Keratinocyte (primary cell): ENCODE results near the gene HELZ2. TPM values are rescaled to one million over a fixed set of nuclear protein-coding genes. Genes with fewer than 3 reads are reported as not detected.

Source experiments
- DNase-seq: peaks from one replicate; pipeline ENCODE4 v3.0.0-alpha.2; 2011; ENCODE audit warnings: low read depth, missing footprints, low spot score
- FAIRE-seq: peaks from 2 replicates; lab custom pipeline; 2011; peaks lifted over from hg19 to GRCh38; lab: Jason Lieb, UNC
- H2AFZ ChIP-seq: 2 replicates; pipeline ENCODE4 v1.6.0; 2012; ENCODE audit warnings: low read length, control low read depth, inconsistent platforms; ENCODE audit not compliant: control insufficient read depth
- H3K27ac ChIP-seq: 2 replicates; pipeline ENCODE4 v1.5.1; 2011; ENCODE audit warnings: low read length; ENCODE audit not compliant: control insufficient read depth, insufficient read depth
- H3K27me3 ChIP-seq: 3 replicates; pipeline ENCODE4 v1.6.0; 2011; ENCODE audit warnings: low read length; ENCODE audit not compliant: control insufficient read depth, insufficient read depth; ENCODE audit errors: extremely low read depth
- H3K36me3 ChIP-seq, 2 experiments: 2 replicates in 1 of 2; 3 replicates in 1 of 2; pipeline ENCODE4 v1.5.1; 2011; ENCODE audit warnings: low read length in 2 of 2, mild to moderate bottlenecking in 1 of 2; ENCODE audit not compliant: control insufficient read depth in 2 of 2, insufficient read depth in 2 of 2; ENCODE audit errors: extremely low read depth in 1 of 2
- H3K4me1 ChIP-seq: 3 replicates; pipeline ENCODE4 v1.5.1; 2011; ENCODE audit warnings: low read length; ENCODE audit not compliant: control insufficient read depth, insufficient read depth; ENCODE audit errors: extremely low read depth
- H3K4me2 ChIP-seq: 3 replicates; pipeline ENCODE4 v1.6.0; 2011; ENCODE audit warnings: low read depth, low read length; ENCODE audit not compliant: control insufficient read depth, insufficient read depth; ENCODE audit errors: extremely low read depth
- H3K4me3 ChIP-seq, 3 experiments: fragments of 200-600 bp in 1 of 3; sonication (generic) in 1 of 3; 2 replicates in 2 of 3; 3 replicates in 1 of 3; pipeline ENCODE4 v1.5.1; 2011 to 2016; ENCODE audit warnings: low read length in 3 of 3, mild to moderate bottlenecking in 3 of 3, control low read depth in 2 of 3, inconsistent platforms in 1 of 3, low read depth in 1 of 3, mixed read lengths in 1 of 3, mixed run types in 1 of 3, moderate library complexity in 1 of 3; ENCODE audit not compliant: control insufficient read depth in 2 of 3, insufficient read depth in 2 of 3; ENCODE audit errors: extremely low read depth in 1 of 3
- H3K79me2 ChIP-seq: 2 replicates; pipeline ENCODE4 v1.6.0; 2012; ENCODE audit warnings: low read length; ENCODE audit not compliant: control insufficient read depth, insufficient read depth
- H3K9ac ChIP-seq: 3 replicates; pipeline ENCODE4 v1.6.0; 2011; ENCODE audit warnings: low read length; ENCODE audit not compliant: control insufficient read depth, insufficient read depth; ENCODE audit errors: extremely low read depth
- H3K9me1 ChIP-seq: 3 replicates; pipeline ENCODE4 v1.6.0; 2011; ENCODE audit warnings: low read length; ENCODE audit not compliant: control insufficient read depth, insufficient read depth; ENCODE audit errors: extremely low read depth
- H3K9me3 ChIP-seq: 2 replicates; pipeline ENCODE4 v1.5.1; 2012; ENCODE audit warnings: low read depth, low read length; ENCODE audit not compliant: control insufficient read depth
- H4K20me1 ChIP-seq: 3 replicates; pipeline ENCODE4 v1.6.0; 2011; ENCODE audit warnings: low read length; ENCODE audit not compliant: control insufficient read depth, insufficient read depth; ENCODE audit errors: extremely low read depth
- CTCF ChIP-seq, 3 experiments: IDR thresholded peaks in 1 of 3; conservative IDR thresholded peaks in 1 of 3; optimal IDR thresholded peaks in 1 of 3; 2 replicates in 2 of 3; 3 replicates in 1 of 3; pipeline versions ENCODE3 to v1.5.1; 2011; ENCODE audit warnings: low read length in 3 of 3, mild to moderate bottlenecking in 3 of 3, moderate library complexity in 2 of 3, control low read depth in 1 of 3, inconsistent platforms in 1 of 3; ENCODE audit not compliant: insufficient read depth in 2 of 3; ENCODE audit errors: extremely low read depth in 1 of 3
- EZH2 ChIP-seq: IDR thresholded peaks from one replicate; pipeline ENCODE4 v1.6.1; 2012; ENCODE audit warnings: inconsistent platforms, mild to moderate bottlenecking, low read length, moderate library complexity
- dilution Hi-C: fragments of 300-500 bp; cut with MboI; formaldehyde crosslinking; loops from one replicate; pipeline ENCODE4 v1.7.0; 2020; ENCODE audit warnings: low sequenced_read_pairs; ENCODE audit not compliant: extremely low pct_ligation_motif_present
- polyA plus RNA-seq, 5 experiments: library from polyadenylated mRNA; depleted of rRNA in 3 of 5; stranded (reverse) in 3 of 5; stranded (forward) in 1 of 5; unstranded in 1 of 5; fragments of >200 nt; gene quantifications; 1 replicate in 1 of 5; 2 replicates in 3 of 5; 3 replicates in 1 of 5; pipeline versions ENCODE4 v1.2.1 to v1.2.3, GENCODE V29; 2011 to 2012; ENCODE audit warnings: missing spikeins in 2 of 5, low read depth in 1 of 5, low replicate concordance in 1 of 5

The HELZ2 gene
- polyA plus RNA-seq, 1 donor (not counting 4 experiments of a cell fraction or from before 2014, with no cell fraction given): 14.8 TPM

- no peaks in the 10 kb centered on the region for H4K20me1 ChIP-seq
- H3K4me3 ChIP-seq: no peak overlapping the region
Observed at GRCh38 chr20:63585616-63586565, 11.9 kb upstream of the HELZ2 start.

GRCh38 chr20:63582382-63583063, 8.5 kb upstream of the HELZ2 start:
- no peak overlapping the region for H3K9ac ChIP-seq
- no peaks in the 10 kb centered on the region for H3K36me3 ChIP-seq
- no peaks in the 10 kb centered on the region for H3K9me1 ChIP-seq
- no peaks in the 10 kb centered on the region for H4K20me1 ChIP-seq
- H3K4me2 ChIP-seq: no peak overlapping the region
- TF ChIP-seq EZH2 (no peak), CTCF (optimal IDR thresholded peaks at IDR 0.05 in 1 of 3, IDR thresholded peaks at IDR 0.05 in 1 of 3, conservative IDR thresholded peaks at IDR 0.05 in 1 of 3; ENCODE audit: extremely low read depth in 1 of 3, insufficient read depth in 2 of 3, low read length in 3 of 3) (no peak)
- no peak for FAIRE-seq
- no peak for DNase-seq
- no peak overlapping the region for H3K4me3 ChIP-seq
- no peaks in the 10 kb centered on the region for H3K9me3 ChIP-seq
- H3K79me2 ChIP-seq: no peaks in the 10 kb centered on the region
- dilution Hi-C loops: no loop called here
- H3K27ac ChIP-seq: no peak overlapping the region
- H3K27me3 ChIP-seq: no peaks in the 10 kb centered on the region
- peaks cover 2% of the 10 kb centered on the region for H3K4me1 ChIP-seq
- H2AFZ ChIP-seq: no peak overlapping the region

More at GRCh38 chr20:63585616-63586565, 11.9 kb upstream of the HELZ2 start:
- DNase-seq (no peak), FAIRE-seq (no peak)
- dilution Hi-C loops: no loop called here
- Histone ChIP-seq H3K4me2 (no peak overlapping the region), H3K27ac (no peak overlapping the region), H3K27me3 (no peaks in the 10 kb centered on the region), H3K36me3 (peaks cover 1 to 12% of the 10 kb centered on the region in 2 experiments), H3K4me1 (peaks cover 2% of the 10 kb centered on the region), H2AFZ (no peak overlapping the region), H3K9me3 (no peaks in the 10 kb centered on the region), H3K9me1 (no peaks in the 10 kb centered on the region), H3K9ac (no peak overlapping the region), H3K79me2 (no peaks in the 10 kb centered on the region)
- TF ChIP-seq EZH2 (no peak), CTCF (optimal IDR thresholded peaks at IDR 0.05 in 1 of 3, IDR thresholded peaks at IDR 0.05 in 1 of 3, conservative IDR thresholded peaks at IDR 0.05 in 1 of 3; ENCODE audit: extremely low read depth in 1 of 3, insufficient read depth in 2 of 3, low read length in 3 of 3) (no peak)
